Activated T-helper 9 cell treated with anti-CD3 and anti-CD28 coated beads, Interleukin-2, amount 50 U/mL, for 16 hours (primary cell): ENCODE measurements around the gene ZNF83.
A peak's percentile ranks its signal among the peaks of the same experiment; 100 is the strongest.
"Not testable (repeated sequence)": the region's sequence is repeated elsewhere in the genome, so short reads cannot be mapped to it uniquely, and the experiment has no call there.

ENCODE experiments used
- DNase-seq: peaks from one replicate; pipeline ENCODE4 v3.0.0-alpha.2; 2020; ENCODE audit warnings: low read depth

Gene ZNF83

DNA sequence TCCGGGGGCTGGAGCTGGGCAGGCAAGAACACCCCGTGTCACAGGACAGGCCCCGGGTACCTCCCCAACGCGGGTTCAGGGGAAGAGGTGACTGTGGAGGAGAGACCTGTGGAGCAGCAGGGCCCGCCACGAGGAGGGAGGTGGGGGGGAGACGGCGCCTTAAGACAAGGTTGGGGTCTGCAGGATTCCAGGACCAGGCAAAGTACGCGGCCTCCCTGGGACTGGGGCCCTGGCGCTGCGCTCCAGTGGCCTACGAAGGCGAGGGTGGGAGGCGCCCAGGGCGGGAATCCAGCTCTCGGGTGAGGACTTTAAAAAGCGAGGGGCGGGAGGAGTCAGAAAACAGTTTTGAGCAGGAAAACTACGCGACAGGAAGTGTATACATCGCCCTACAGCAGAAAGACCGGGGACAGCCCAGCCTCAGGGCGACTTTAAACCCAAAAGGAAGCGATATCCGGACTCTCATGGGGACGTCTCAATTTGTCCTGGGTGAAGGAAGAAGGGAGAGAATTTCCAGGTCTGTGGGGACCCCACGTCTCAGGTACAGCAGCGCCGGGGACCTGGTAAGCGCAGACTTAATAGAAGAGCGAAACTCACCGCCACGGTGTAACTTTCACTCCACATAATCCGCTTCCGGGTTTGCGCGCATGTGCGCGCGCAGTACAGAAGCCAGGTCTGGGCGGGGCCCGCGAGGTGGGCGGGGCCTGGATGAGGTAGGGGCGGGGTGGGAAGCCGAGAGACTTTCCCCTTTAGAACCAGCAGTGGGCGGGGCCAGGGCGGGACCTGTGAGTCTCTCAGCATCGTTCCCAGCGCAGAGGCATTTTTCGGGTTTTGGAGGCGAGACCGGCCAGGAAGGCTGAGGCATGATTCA, at the start of gene ZNF83:
Gene ZNF83 (minus strand): TSS at position 638 of the 868 bp plus-strand sequence.
- peak; percentile 89 for DNase-seq

DNA sequence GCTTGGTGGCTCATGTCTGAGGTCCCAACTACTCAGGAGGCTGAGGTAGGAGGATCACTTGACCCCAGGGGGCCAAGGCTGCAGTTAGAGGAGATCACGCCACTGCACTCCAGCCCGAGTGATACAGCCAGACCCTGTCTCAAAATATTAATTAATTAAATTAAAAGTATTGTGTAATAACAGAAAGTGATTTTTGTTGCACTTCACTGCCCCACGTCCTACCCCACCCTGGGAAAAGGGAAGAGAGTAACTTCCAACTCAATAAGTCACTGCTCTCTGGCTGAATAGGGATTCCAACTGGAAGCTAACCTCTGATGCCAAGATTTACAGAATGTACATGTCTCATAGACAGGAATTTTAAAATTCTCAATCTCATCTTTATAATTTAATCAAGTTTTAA, 49.5 kb upstream of the ZNF83 start:
- DNase-seq: no peak

DNA sequence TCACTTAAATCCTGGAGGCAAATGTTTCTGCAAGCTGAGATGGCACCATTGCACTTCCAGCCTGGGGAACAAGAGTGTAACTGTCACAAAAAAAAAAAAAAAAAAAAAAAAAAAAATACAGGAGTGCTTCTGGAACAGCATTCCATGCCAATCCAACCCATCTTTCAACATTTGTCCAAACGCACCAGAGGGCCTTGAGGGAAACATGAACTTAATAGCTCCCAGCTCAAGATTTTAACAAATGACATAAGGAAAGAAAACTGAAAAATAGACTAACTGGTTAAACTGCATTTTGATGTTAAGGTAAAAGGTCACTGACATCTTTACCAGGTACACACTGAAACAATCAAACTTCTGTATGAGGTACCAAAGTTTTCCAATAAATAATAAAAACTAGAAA, 47.7 kb upstream of the ZNF83 start:
- no peak for DNase-seq

DNA sequence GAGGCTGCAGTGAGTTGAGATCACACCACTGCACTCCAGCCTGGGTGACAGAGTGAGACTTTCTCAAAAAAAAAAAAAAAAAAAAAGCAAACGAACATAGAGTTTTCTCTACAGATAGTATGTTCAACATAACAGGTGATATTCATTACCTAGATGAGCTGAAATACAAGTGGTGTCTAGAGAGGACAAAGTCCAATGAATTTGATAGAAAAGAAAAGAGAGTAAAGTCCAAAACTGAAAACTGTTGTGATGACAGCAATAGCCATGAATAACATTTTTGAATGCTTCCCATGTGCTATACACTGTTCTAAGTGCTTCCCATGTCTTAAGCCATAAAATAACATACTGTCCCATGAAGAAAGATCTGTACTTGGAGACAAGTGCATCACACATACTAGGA, 43.1 kb upstream of the ZNF83 start:
- not testable (repeated sequence) for DNase-seq

DNA sequence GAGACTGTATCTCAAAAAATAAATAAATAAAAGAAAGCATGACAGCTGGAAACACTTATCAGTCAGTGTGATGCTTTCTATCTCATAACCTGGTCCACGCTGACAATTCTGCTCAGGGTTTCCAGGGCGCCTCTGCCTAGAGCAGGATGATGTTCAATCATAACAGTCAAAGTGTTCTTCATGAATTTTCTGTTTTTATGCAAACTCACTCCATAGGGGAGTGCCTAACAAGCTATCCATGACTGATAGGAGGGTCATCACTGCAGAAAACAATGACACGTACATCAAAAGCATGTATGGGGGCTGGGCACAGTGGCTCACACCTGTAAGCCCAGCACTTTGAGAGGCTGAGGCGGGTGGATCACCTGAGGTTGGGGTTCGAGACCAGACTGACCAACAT, 41.4 kb upstream of the ZNF83 start:
- DNase-seq: no peak

DNA sequence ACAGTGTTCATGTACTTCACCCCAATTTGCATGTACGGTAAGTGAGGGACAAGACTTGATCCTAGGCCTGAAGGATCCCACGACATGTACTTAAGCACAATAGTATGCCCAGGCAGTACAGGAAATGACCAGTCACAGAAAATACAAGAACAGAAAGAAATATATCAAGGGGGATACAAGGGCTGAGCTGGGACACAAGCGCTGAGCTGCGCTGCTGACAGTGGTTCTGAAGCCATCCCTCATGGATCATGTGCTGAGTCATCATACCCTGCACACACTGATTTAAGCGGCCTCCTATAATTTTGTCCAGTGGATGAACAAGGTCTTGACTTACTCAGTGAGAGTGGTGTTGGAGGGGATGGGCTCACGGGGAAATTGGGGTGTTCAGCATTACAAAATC, 37.1 kb upstream of the ZNF83 start:
- DNase-seq: not testable (repeated sequence)

DNA sequence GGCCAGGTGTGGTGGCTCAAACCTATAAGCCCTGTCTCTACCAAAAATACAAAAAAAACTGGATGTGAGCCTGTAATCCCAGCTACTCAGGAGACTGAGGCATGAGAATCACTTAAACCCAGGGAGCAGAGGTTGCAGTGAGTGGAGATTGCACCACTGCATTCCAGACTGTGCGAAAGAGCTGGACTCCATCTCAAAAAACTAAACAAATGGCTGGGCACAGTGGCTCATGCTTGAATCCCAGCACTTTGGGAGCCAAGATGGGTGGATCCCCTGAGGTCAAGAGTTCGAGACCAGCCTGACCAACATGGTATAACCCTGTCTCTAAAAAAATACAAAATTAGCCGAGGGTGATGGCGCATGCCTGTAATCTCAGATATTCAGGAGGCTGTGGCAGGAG, 34.9 kb upstream of the ZNF83 start:
- DNase-seq: no peak

DNA sequence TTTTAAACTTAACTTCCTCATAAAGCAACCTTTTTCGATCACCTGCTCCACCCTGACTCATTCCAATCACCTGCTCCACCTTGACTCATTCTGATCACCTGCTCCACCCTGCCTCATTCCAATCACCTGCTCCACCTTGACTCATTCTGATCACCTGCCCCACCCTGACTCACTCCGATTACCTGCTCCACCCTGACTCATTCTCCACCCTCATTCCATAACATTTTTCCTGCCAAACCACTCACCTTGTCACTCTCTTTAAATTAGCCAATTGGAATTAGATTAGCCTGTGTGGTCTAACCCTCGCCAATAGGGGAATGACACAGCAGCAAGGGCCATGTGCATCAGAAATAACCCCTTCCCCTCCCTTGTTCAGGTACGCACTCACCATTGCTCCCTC, 31.9 kb upstream of the ZNF83 start:
- no peak for DNase-seq

DNA sequence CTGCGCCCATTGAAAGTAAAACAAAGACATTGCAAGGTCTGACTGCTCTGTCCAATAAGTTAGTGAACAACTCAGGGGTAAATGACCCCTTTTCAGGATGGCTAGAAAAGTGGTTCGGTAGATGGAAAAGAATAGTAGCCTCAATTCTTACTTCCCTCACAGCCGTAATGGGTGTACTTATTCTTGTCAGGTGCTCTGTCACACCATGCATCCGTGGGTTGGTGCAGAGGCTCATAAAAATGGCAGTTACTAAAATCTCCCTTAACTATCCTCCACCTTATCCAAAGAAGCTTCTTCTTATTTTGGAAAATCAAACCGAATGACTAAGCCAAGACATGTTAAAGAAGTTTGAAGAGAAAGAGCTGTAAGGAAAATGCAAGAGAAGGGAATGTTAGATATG, 31.4 kb upstream of the ZNF83 start:
- no peak for DNase-seq

DNA sequence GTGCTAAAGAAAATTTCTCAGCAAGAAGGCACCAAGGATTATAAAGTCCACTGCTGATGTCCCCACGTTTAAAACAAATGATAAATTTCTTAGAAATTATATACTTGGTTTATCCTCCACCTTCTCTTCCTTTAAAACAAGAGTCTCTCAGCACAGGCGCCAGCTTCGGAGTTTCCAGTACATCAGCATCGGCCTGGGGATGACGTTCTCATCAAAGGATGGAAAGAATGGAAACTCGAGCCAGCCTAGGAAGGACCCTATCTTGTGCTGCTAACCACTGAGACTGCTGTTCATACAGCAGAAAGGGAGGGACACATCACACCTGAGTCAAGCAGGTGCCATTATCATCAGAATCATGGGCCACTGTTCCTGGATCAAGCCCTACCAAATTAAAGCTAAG, 29.8 kb upstream of the ZNF83 start:
- no peak for DNase-seq

DNA sequence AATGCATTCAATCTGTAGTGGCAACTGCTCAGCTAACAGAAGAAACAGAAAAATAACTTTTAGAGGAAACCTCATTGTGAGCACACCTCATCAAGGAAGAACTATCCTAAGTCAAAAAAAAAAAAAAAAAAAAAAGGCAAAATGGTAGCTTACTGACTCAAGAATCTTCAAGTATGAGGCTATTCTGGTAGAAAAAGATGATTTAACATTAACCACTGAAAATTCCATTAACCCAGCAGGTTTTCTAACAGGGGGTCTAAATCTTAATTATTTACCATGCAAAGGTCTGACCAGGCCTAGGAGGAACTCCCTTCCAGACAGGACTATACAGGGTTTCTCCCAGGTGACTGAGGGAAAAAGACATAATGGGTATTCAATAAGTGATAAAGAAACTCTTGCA, 28.4 kb upstream of the ZNF83 start:
- DNase-seq: no peak

DNA sequence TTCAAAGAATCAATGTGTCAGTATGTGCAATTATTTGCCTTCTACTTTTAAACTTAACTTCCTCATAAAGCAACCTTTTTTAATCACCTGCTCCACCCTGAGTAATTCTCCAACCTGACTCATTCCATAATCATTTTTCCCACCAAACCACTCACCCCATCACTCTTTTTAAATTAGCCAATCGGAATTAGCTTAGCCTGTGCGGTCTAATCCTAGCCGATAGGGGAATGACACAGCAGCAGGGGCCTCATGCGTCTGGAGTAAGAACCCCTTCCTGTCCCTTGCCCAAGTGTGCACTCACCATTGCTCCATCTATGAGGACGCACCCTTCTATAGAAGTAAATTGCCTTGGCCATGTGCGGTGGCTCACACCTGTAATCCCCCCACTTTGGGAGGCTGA, 27.4 kb upstream of the ZNF83 start:
- no peak for DNase-seq

DNA sequence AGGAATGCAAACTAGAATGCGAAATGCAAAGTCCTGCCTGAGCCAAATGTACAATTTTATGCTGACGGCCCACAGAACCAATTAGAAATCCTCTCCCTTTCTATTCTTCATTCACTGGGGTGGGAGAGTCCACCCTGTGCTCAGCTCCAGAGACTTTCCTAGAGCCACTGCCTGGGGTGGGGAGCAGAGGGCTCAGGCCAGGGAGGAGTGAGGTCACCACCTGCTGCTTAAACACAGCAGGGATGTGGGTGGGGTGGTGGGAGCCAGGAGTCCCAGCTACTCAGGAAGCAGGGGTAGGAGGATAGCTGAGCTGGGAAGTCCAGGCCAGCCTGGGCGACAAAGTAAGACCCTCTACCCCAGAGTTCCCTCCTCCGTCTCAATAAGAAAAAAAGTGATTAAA, 26.9 kb upstream of the ZNF83 start:
- DNase-seq: no peak

DNA sequence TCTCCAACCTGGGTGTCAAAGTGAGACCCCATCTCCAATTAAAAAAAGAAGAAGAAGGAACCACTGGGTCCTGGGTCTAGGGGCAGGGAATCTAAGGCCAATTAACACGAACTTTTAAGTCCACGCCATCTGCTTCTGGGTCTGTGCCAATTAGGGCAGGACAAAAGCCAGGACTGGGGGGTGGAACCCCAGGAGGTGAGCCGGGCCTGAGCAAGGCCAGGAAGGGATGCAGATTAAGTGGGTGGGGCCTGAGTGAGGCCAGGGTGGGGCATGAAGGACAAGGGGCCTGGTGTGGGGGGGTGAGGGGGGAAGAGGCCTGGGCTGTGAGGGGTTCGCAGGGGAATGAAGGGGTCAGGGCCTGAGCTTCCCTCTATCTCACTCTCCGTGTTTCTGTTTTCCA, 26.3 kb upstream of the ZNF83 start:
- no peak for DNase-seq

DNA sequence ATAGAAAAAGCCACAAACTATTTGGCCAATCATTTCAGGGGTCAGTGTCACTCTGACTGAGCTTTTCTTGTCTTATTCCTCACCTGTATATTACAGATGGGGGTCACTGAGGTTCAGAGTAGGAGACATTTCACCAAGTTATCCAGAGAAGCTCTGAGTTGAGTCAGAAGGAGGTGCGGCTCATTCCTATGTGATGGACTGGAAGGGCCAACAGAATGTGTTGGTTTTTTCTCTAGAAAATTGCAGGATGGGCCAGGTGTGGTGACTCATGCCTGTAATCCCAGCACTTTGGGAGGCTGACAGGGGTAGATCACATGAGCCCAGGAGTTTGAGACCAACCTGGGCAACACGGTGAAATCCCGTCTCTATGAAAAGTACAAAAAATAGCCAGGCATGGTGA, 24.5 kb upstream of the ZNF83 start:
- no peak for DNase-seq

DNA sequence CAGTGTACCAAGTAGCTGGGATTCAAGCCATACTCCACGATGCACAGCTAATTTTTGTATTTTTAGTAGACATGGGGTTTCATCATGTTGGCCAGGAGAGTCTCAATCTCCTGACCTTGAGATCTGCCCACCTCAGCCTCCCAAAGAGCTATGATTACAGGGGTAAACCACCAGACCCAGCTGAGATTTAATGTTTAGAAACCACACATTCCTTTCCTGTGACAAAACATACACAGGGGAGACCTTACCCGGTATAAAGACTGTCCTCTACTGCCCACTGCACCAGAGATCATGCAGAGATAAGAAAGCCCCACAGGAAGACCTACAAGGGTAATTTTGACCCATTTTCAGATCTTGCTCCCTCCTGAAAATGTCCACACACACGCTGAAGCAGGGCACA, 22.8 kb upstream of the ZNF83 start:
- no peak for DNase-seq

DNA sequence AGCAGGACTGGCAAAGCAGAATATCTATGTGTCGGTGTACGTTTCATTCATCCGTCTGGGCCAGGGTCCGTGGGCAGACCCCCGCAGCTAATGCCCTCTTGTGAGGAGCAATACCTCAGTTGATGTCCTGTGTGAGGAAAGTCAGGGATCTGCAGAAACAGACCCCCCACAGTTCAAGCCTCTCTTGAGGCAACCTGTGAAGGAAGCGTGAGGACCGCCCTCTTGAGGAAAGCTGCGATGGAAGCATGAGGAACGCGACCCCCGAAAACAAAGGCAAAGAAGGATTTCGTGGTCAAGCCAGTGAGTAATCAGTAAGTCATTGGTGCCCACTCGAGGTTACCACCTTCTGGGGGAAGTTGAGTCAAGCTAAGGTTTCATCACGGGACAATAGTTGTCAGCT, 20.9 kb upstream of the ZNF83 start:
- no peak for DNase-seq

DNA sequence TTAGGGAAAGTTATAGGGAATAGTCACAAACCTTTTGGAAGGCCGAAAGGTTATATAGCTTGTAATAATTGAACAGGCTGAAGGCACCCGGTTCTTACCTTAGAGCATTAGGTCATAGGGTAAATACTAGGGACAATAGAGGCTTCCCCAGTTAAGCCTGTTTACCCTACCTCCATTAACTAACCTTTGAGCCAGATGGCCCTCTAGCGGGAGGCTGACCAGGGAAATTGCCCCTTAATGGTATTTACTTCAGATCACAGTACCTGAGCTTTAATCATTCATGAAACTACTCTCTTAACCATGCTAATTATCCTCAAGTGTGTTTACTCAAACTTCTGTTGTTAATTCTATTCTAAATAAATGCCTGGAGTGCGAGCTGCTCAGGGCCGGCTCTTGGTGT, 20.4 kb upstream of the ZNF83 start:
- no peak for DNase-seq

DNA sequence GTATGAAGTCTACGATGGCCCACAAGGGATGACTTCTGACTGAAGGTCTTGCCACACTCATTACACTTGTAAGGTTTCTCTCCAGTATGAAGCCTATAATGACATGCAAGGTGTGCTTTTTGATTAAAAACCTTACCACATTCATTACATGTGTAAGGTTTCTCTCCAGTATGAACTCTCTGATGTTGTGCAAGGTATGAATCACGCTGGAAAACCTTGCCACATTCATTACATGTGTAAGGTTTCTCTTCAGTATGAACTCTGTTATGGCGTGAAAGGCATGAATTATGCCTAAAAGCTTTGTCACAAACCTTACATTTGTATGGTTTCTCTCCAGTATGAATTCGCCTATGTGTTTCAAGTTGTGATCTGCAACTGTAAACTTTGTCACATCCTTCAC, 15.0 kb upstream of the ZNF83 start:
- DNase-seq: no peak

DNA sequence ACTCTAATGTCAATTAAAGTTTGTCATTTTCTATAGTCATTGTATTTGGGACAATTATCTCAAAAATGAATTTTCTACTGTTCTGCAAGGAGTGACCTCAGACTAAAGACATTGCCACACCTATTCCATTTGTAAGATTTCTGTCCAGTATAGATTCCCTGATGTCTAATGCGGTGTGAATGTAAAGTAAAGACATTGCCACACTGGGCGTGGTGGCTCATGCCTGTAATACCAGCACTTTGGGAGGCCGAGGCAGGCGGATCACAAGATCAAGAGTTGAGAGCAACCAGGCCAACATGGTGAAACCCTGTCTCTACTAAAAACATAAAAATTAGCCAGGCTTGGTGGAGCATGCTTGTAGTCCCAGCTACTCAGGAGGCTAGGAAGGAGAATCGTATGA, 13.8 kb upstream of the ZNF83 start:
- DNase-seq: no peak

DNA sequence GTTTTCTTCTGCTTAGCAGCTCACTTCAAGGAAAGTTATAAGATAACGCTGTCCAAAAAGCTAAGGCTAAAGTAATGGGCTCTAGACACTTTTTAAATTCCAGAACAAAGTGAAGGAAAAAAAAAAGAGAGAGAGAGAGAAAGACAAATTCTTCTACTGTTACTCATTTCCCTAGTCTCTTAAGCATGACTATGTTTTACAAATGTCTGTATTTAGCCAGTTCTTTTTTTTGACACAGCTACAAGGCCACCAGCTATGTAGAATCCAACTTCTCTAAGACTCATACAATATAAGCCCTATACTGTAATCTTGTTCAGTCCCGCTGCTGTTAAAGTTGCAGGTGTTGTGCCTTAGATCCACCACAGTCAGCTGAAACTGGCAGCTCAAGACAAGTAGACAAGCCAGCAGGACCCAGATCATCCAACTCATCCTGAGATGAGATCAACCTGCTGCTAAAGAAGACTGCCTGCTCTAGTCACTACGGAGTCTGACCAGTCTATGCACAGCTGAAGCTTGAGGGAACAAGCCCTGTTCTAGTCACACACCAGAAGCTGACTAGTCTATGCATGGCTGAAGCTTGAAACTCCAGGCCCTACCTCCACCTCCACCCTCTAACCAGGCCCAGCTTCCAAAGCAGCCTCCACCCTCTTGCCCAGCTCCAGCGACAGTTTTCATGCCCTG, 10.3 kb upstream of the ZNF83 start:
- DNase-seq: no peak

DNA sequence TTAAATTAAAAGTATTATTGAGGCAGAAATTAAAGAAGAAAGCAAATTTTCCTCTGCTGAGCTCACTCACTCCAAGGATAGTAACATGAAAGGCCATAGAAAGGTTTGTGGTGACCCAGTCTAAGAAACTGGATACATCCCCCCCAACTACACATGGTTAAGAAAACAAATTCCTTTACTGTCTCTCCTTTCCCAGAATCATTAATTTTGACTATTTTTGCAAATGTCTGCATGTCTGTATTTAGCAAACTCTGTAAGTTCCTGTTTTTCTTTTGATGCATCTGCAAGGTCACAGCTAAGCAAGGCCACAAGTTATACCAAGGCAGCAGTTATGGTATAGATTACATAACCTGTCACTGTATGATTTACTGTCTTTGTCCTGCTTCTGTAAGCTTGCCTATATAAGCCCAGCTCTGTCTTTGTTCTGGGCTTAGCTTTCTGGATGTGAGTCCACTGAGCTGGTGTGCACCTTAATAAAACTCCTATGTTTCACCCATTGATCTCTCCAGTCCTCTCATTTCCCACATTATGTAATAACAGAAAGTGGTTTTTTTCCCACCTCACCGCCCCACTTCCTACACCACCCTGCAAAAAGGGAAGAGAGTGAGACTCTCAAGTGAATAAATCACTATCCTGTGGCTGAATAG, 8.5 kb upstream of the ZNF83 start:
- no peak for DNase-seq

DNA sequence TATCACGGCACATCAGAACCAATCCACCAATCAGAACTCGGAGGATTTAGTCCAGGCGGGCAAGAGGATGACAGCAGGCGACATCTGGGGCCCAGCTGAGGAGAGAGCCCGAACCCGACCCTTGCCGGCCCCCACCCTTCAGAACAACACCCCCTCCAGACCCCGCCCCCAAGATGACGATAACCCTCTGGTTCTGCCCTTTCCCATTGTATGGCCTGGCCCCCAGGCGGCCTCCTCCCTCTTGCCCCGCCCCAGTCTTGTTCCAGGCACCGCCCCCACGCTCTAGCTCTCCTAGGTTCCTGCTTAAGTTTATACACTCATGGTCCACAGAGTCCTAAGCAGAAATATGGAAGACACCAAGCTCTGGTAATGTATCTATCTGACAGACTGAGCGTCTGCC, 2.8 kb upstream of the ZNF83 start:
- DNase-seq: no peak
